RWPE2 (cell line): ENCODE results near the gene TRPM2.

Source experiments
- ATAC-seq: fragments of 200-7000 bp; cut with Tn5 transposase; 3 replicates; pipeline ENCODE4 v1.9.1; 2021; ENCODE audit warnings: low read depth
- DNase-seq: peaks from one replicate; pipeline ENCODE4 v3.0.0-alpha.2; 2020; ENCODE audit warnings: low spot score
- H3K27ac ChIP-seq: fragments of 450-650 bp; 2 replicates; pipeline ENCODE4 v1.5.1; 2017; ENCODE audit warnings: mild to moderate bottlenecking; ENCODE audit not compliant: poor library complexity, severe bottlenecking
- H3K27me3 ChIP-seq: fragments of 250-450 bp; sonication (Bioruptor Pico); 2 replicates; pipeline ENCODE4 v1.5.1; 2021; ENCODE audit warnings: mild to moderate bottlenecking, moderate library complexity; ENCODE audit not compliant: insufficient read depth, poor library complexity, severe bottlenecking
- H3K36me3 ChIP-seq: fragments of 250-450 bp; sonication (Bioruptor Pico); 2 replicates; pipeline ENCODE4 v1.5.1; 2020; ENCODE audit warnings: low read depth, mild to moderate bottlenecking, moderate library complexity
- H3K4me1 ChIP-seq: fragments of 250-450 bp; sonication (Bioruptor Pico); 2 replicates; pipeline ENCODE4 v1.5.1; 2021; ENCODE audit warnings: mild to moderate bottlenecking, moderate library complexity; ENCODE audit not compliant: insufficient read depth, poor library complexity, severe bottlenecking
- H3K4me3 ChIP-seq: fragments of 250-450 bp; sonication (Bioruptor Pico); 2 replicates; pipeline ENCODE4 v1.5.1; 2021; ENCODE audit warnings: mild to moderate bottlenecking, moderate library complexity; ENCODE audit not compliant: severe bottlenecking
- H3K9me3 ChIP-seq: fragments of 250-450 bp; sonication (Bioruptor Pico); 2 replicates; pipeline ENCODE4 v1.5.1; 2021; ENCODE audit warnings: mild to moderate bottlenecking, moderate library complexity; ENCODE audit not compliant: severe bottlenecking
- CTCF ChIP-seq: fragments of 450-650 bp; IDR thresholded peaks from one replicate; pipeline ENCODE4 v1.5.1; 2017; ENCODE audit warnings: mild to moderate bottlenecking, moderate library complexity; ENCODE audit not compliant: poor library complexity, severe bottlenecking

Gene TRPM2

DNA sequence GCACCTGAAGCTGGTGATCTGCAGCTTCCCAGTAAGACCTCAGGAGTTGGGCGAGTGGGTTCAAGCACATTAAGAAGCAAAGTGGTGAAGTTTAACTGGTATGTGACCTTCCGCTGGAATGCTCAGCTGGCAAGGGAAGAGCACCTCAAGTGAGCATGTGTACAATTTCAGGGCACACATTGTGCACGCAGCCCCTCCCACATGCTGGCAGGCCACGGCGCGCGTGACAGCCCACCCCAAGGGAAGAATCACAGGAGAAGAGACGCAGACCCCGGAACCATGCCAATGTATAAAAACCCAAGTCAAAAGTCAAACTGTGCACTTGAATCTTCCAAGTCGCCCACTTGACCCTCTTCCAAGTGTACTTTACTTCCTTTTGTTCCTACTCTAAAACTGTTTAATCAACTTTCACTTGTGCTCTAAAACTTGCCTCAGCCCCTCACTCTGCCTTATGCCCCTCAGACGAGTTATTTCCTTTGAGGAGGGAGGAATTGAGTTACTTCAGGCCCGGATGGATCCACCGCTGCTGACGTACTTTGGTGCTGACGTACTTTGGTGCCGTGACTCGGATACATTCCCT lies 121.9 kb downstream of the TRPM2 start:
- Histone ChIP-seq H3K27ac (no peak overlapping the region), H3K9me3 (no peaks in the 10 kb centered on the region), H3K4me1 (no peaks in the 10 kb centered on the region), H3K36me3 (no peaks in the 10 kb centered on the region), H3K4me3 (no peak overlapping the region), H3K27me3 (no peaks in the 10 kb centered on the region)
- no peak for ATAC-seq
- DNase-seq = no peak
- no peak for TF ChIP-seq CTCF

DNA sequence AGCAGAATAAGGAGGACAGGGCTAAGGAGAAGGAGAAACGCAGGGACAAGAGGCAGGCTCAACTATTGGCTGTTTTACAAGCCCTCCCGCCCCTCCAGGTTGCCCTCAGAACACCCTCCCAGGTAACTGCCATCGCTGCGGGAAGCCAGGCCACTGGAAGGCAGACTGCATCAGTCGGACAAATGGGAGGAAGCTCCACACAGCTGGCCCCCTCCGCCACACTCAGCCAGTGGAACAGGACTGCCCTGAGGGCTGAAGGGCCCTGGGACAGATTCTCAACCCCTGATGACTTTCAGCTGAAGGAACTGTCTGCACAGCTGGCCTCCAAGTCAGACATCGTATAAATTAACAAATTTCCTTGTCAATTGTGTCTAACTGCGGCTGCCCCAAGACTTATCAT lies 123.7 kb downstream of the TRPM2 start:
- Histone ChIP-seq H3K9me3 (no peaks in the 10 kb centered on the region), H3K4me1 (no peaks in the 10 kb centered on the region), H3K27ac (no peak overlapping the region), H3K27me3 (no peaks in the 10 kb centered on the region), H3K36me3 (no peaks in the 10 kb centered on the region), H3K4me3 (no peak overlapping the region)
- TF ChIP-seq CTCF = no peak
- no peak for DNase-seq
- no peak for ATAC-seq

DNA sequence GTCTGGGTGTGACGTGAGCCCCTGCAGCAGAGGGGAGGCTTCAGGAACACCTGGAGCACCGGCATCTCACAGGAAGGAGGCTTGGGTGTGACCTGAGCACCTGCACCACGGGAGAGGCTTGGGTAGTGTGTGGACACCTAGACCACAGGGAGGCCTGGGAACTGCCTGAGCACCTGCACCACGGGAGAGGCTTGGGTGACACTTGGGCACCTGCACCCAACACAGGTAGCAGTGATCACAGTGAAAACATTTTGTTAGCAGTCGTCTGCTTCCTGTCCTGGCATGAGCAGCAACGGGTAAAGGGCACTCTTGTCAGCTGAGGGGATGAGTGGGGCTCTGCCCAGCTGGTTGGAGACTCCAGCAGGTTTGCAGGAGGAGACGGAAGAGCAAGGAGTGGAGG lies 124.3 kb downstream of the TRPM2 start:
- TF ChIP-seq CTCF = no peak
- Histone ChIP-seq H3K36me3 (no peaks in the 10 kb centered on the region), H3K27ac (no peak overlapping the region), H3K27me3 (no peaks in the 10 kb centered on the region), H3K9me3 (no peaks in the 10 kb centered on the region), H3K4me1 (no peaks in the 10 kb centered on the region), H3K4me3 (no peak overlapping the region)
- DNase-seq (no peak), ATAC-seq (no peak)

GRCh38 chr21:44478124-44478800 lies 124.8 kb downstream of the TRPM2 start:
- TF ChIP-seq CTCF = no peak
- no peaks in the 10 kb centered on the region for H3K27me3 ChIP-seq
- ATAC-seq (no peak), DNase-seq (no peak)
- no peak overlapping the region for H3K4me3 ChIP-seq
- H3K4me1 ChIP-seq = no peaks in the 10 kb centered on the region
- no peak overlapping the region for H3K27ac ChIP-seq
- H3K9me3 ChIP-seq = no peaks in the 10 kb centered on the region
- H3K36me3 ChIP-seq = no peaks in the 10 kb centered on the region

DNA sequence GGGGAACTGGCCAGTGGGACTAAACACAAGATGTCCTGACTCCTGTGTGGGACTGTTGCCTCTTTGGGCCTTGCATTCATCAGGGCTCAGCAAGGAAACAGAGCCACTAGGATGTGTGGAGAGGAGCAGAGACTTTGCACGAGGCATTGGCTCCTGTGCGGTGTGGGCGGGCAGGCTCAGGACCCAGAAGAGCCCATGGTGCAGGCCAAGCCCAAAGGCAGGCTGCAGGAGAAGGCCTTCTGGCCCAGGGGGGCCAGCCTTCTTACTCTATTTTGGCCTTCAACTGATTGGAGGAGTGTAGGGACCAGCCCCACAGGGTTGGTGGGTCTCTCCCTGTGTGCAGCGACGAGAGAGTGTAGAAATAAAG lies 125.4 kb downstream of the TRPM2 start:
- TF ChIP-seq CTCF = no peak
- no peaks in the 10 kb centered on the region for H3K36me3 ChIP-seq
- no peaks in the 10 kb centered on the region for H3K9me3 ChIP-seq
- H3K4me1 ChIP-seq = no peaks in the 10 kb centered on the region
- H3K27me3 ChIP-seq = no peaks in the 10 kb centered on the region
- DNase-seq (no peak), ATAC-seq (no peak)
- H3K4me3 ChIP-seq = no peak overlapping the region
- no peak overlapping the region for H3K27ac ChIP-seq
